Right lobe of liver (tissue), 4 donors: ENCODE data around the gene COA8.

Experiments
- CTCF ChIP-seq, 4 donors: fragments of 200-600 bp in 3 of 4; fragments of 450-650 bp in 1 of 4; IDR thresholded peaks; one replicate each; pipeline versions ENCODE4 v1.5.1 to v1.8.0; 2016 to 2022; ENCODE audit warnings: antibody characterized with exemption in 4 of 4, mild to moderate bottlenecking in 2 of 4
- POLR2A ChIP-seq: fragments of 450-650 bp; IDR thresholded peaks from one replicate; pipeline ENCODE4 v1.6.1; 2017; ENCODE audit warnings: antibody characterized with exemption, mild to moderate bottlenecking
- donor health status: DM: no; HTN: no; CAD: no.
- donor health status: DM: no; HTN: no; CAD: no.
- donor health status: DM: no; HTN: yes; CAD: no.

- TF ChIP-seq CTCF (IDR thresholded peaks at IDR 0.05), result no peak
- TF ChIP-seq POLR2A, result no peak
These were observed 33.1 kb upstream of the COA8 start for GRCh38 chr14:103529383-103530365.
